ENCODE results near the gene FBN3.

Gene FBN3

GRCh38 chr19:8085598-8086408, 63.6 kb downstream of the FBN3 start:
- no peak overlapping the region for H3K4me3 ChIP-seq (replicated peaks in 1 of 2; ENCODE audit: low read depth in 2 of 2, low read length in 2 of 2)
- no peak for TF ChIP-seq CTCF (IDR thresholded peaks at IDR 0.05; ENCODE audit: low read depth, low read length)
- DNase-seq (ENCODE audit: low read depth in 2 of 2), result no peak

GRCh38 chr19:8084152-8084551, 65.2 kb downstream of the FBN3 start:
- H3K4me3 ChIP-seq (replicated peaks in 1 of 2; ENCODE audit: low read depth in 2 of 2, low read length in 2 of 2), result no peak overlapping the region
- no peak for DNase-seq (ENCODE audit: low read depth in 2 of 2)
- TF ChIP-seq CTCF (IDR thresholded peaks at IDR 0.05; ENCODE audit: low read depth, low read length), result no peak

GRCh38 chr19:8083141-8083540, 66.3 kb downstream of the FBN3 start:
- no peak for TF ChIP-seq CTCF (IDR thresholded peaks at IDR 0.05; ENCODE audit: low read depth, low read length)
- H3K4me3 ChIP-seq (replicated peaks in 1 of 2; ENCODE audit: low read depth in 2 of 2, low read length in 2 of 2), result no peak overlapping the region
- no peak for DNase-seq (ENCODE audit: low read depth in 2 of 2)

- TF ChIP-seq CTCF (IDR thresholded peaks at IDR 0.05; ENCODE audit: low read depth, low read length), result no peak
- peak; percentile 29 to 32 for DNase-seq (ENCODE audit: low read depth in 2 of 2)
- no peak overlapping the region for H3K4me3 ChIP-seq (replicated peaks in 1 of 2; ENCODE audit: low read depth in 2 of 2, low read length in 2 of 2)
Observed at GRCh38 chr19:8081569-8082550, 67.5 kb downstream of the FBN3 start.

- no peak for TF ChIP-seq CTCF (IDR thresholded peaks at IDR 0.05; ENCODE audit: low read depth, low read length)
- no peak overlapping the region for H3K4me3 ChIP-seq (replicated peaks in 1 of 2; ENCODE audit: low read depth in 2 of 2, low read length in 2 of 2)
- DNase-seq (ENCODE audit: low read depth in 2 of 2), result no peak
Observed at GRCh38 chr19:8080832-8081231, 68.6 kb downstream of the FBN3 start.

- TF ChIP-seq CTCF (IDR thresholded peaks at IDR 0.05; ENCODE audit: low read depth, low read length), result no peak
- H3K4me3 ChIP-seq (replicated peaks in 1 of 2; ENCODE audit: low read depth in 2 of 2, low read length in 2 of 2), result no peak overlapping the region
- no peak for DNase-seq (ENCODE audit: low read depth in 2 of 2)
Observed at GRCh38 chr19:8079988-8080387, 69.4 kb downstream of the FBN3 start.

All from cardiac fibroblast (primary cell).